OCI-M1 (cell line): ENCODE results near the gene MED12L.
"Not testable (repeated sequence)": the region's sequence is repeated elsewhere in the genome, so short reads cannot be mapped to it uniquely, and the experiment has no call there.

ENCODE experiments used
- DNase-seq: peaks from one replicate; lab custom pipeline; 2025; lab: John Stamatoyannopoulos, UW

The MED12L gene

GRCh38 chr3:151236736-151237135 is 151.3 kb downstream of the MED12L start:
- DNase-seq = no peak

DNA sequence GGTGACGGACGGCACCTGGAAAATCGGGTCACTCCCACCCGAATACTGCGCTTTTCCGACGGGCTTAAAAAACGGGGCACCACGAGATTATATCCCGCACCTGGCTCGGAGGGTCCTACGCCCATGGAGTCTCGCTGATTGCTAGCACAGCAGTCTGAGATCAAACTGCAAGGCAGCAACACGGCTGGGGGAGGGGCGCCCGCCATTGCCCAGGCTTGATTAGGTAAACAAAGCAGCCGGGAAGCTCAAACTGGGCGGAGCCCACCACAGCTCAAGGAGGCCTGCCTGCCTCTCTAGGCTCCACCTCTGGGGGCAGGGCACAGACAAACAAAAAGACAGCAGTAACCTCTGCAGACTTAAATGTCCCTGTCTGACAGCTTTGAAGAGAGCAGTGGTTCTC is 156.5 kb downstream of the MED12L start:
- not testable (repeated sequence) for DNase-seq

DNA sequence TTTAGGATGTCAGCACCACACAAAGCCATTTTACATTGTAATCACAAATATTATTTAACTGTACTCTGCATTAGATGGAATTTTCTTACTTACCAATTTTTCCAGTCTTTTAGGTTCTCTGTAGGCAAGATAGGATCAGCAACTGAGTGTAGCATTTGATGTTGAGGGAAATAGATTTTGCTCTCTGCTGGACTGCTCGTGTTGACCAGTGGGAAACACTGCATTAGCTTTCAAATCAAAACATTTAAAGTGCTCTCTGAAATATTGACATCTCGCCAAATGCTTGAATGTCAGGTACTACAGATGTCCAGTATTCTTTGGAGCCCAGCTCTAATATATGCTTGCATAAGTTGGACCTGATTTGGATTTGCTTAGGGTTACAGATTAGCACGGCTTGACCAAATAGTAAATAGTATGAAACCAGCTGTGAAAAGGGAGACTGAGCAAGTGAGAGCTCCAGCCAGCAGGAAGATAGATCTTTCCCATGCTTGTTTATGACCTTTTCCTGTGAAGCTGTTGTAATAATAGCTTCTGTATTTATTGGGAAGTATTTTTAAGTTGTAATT is 163.4 kb downstream of the MED12L start:
- no peak for DNase-seq

DNA sequence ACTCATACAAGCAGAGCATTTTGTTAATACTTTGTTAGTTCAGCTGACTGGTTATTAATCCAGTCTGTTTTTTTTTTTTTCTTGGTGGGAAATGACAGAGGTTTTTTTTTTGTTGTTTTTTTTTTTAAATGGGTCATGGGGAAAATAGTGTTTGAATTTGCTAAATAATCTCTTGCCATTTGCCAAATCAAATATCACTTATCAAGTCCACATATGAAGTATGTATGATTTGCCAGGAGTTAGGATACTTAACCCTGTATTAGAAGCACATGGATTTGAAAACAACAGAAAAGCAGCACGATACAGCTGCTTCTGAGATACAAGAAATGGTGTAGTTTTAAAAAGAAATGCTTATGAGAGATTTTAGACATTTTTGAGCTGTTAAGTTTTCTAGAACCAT is 171.3 kb downstream of the MED12L start:
- no peak for DNase-seq

DNA sequence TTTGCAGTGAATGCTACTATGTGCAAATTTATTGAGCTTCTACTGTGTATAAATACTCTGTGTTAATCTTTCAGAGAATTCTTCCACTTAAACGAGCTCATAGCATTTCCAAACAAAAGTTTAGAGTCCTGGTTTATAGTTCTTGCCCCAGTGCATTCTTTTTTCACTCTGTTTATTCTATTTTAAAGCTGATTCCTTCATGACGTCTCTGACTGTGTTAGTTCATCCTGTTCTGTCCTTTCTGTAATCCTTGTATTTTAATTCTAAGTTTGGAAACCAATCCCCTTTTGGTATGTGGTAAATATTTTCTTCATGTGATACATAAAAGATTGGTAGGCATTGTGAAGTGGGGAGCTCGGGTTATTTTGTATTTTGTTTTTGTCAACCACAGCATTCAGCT is 174.2 kb downstream of the MED12L start:
- DNase-seq = no peak

DNA sequence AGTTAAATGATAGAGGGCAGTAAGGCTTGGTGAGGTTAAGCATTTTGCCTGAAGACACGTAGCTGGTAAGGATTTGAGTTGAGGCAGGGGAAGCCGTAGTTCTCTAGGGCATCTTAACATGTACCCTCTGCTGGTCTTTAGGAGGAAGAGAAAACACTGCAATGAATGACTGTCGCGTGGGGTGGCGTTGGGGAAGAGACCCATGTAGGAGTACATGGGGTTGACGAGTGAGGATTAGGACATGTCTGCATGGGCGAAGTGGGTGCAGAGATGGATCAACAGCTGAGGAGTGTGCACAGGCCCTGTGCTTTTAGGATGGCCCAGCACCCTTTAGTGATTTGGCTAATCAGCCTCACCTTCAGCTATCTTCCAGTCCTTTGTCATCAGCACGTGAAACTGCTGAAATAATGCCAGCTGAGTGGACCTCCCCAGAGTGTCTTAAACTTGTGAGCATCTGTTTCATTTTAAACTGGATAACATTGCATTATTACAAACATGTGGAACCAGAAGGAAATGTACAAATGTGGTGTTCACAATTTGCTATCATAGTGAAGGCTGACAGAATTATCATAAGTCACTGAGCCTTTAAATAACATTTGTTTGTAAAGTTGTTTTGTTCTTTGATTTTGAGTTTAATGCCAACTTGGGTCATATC is 177.5 kb downstream of the MED12L start:
- DNase-seq = no peak

GRCh38 chr3:151264605-151265004 is 179.1 kb downstream of the MED12L start:
- DNase-seq = peak; percentile 33

DNA sequence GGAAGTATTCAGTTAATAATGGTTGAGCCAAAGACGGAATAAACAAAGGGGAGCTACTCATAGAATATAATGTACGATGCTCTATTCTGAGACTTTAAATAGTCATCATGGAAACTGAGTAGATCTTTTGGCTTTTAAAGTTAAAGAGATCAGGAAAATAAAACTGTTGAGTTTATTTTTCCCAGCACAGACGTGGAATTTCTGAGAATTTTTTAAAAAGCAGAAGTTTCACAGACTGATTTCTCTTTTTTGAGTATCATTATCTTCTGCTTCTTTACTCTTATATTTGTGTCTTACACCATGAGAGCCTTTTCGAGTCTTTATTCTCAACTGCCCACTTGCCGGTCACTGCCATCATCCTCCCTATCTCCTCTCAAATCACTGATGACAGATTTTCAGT is 179.7 kb downstream of the MED12L start:
- DNase-seq = peak; percentile 58

GRCh38 chr3:151265866-151266265 is 180.4 kb downstream of the MED12L start:
- DNase-seq = peak; percentile 30

- no peak for DNase-seq
These were observed 181.6 kb downstream of the MED12L start for GRCh38 chr3:151267066-151267465.

GRCh38 chr3:151268267-151269235 is 183.1 kb downstream of the MED12L start:
- DNase-seq = no peak

GRCh38 chr3:151269631-151270030 is 184.2 kb downstream of the MED12L start:
- DNase-seq = no peak

- peak; percentile 34 for DNase-seq
These were observed 189.6 kb downstream of the MED12L start for GRCh38 chr3:151275091-151275490.

DNA sequence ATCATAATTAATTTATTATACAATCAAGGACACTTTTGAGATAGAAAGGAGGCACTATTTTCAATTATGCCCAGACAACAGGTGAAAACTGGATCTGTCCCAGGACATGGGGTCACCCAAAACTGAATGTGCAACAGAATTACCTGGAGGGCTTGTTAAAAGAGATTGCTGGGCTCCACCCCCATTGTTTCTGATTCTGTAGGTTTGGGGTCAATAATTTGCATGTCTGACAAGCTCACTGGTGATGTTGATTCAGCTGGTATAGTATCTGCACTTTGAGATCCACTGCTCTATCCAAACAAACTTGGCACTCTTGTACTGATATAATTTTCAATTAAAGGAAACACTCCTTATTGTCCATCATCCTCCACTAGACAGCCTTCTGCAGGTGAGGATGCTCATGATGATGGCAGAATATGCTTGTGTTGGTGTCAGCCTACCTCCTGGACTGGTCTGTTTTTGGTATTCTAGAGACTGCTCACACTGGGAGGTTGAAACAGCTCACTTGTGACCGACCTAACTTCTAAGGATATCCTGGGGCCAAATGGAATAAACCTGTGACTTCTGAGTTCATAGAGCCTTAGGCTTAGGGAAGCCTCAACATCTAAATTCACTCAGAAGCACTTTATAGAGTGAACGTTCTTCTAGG is 190.7 kb downstream of the MED12L start:
- no peak for DNase-seq

GRCh38 chr3:151276687-151277042 is 191.2 kb downstream of the MED12L start:
- no peak for DNase-seq

DNA sequence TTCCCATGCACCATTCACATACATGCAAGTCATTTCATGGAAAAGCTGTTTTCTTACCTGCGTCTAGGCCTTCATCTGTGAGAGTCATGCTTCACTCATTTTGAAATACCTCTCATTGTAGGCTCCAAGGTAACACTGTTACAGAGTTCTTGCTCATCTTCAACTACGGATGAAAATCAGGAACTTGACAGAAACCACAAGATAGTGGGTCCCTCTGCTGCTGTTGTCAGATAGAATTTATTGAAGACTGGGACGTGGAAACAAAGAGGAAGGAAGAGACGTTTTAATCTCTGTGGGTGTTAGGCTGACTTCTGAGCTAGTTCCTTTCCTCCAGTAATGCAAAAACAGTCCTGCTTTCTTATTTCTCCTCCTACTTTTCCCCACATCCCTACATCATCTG is 192.8 kb downstream of the MED12L start, which contains the start of gene P2RY14:
Gene P2RY14, minus strand, starts transcription at position 313 of the 400 bp plus-strand sequence. CDS start 64,226 bp downstream, outside the sequence.
- DNase-seq = peak; percentile 77

DNA sequence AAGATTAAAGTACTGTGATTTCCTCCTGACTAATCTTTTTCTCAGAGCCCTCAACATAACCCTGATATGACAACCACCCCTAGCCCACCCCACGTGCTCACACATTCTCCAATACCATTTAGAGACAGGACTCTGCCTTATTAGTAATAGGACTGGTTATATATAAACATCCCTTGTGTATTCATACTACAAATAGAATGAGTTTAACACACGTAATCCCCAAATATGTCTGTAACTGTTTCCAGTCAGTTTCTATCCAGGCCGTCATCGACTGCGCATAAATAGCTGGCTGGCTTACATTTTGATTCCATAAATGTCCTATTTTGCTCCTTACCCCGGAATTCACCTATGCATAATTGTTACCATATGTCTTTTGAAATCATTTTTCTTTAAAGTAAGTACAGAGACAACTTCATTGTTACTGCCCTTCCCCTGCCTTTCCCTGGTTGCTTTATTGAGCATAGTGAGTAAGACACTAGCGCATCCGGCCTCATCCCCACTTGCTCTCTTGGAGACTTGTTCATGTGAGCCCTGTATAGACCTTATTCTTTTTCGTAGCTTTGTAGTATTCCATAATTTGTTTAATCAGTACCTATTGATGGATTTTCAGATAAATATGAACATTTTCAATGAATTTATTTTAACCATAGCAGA is 196.3 kb downstream of the MED12L start:
- no peak for DNase-seq

- peak; percentile 62 for DNase-seq
These were observed 197.5 kb downstream of the MED12L start for GRCh38 chr3:151282921-151283320.

DNA sequence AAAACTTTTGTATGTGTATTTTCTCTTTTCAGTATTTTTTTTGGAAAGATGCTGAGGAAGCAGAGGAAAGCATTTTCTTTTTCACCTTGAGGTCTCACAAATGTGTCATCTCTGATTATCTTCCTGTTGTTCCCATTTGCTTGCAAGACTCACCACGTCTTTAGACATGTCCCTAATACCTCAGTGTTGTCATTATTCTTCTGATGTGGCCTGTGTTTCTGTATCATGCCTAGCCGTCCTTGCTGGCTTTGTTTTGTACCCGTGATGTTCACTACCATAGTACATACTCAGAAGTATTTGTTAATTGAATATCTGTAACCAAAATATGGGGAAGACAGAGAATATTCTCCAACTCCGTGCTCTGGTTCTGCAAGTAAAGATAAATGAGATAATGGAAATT is 197.9 kb downstream of the MED12L start:
- DNase-seq = no peak

DNA sequence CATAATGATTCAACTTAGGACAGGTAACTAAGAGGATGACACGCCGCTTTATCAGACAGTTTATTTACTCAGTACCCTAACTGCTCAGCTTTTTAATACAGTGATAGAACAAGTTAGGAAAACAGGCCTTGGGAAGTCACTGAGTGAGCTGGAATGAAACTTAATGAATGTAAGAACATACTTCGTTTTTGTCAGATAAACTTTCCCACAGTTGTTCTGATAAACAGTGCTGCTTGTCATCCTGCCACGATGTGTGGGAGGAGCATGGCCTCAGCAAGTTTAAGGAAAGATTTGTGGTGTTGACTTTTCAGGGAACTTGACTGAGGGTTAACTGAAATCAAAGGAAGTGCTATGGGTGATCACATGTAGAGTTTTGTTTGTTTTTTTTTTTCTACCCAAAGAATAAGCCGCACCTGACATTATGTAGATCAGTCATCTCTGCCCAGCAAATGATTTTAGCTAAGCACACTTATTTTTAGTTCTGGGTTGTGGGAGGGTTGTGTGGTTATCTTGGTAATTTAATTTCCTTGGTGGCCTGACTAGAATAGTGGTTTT is 198.5 kb downstream of the MED12L start:
- peak; percentile 78 for DNase-seq

DNA sequence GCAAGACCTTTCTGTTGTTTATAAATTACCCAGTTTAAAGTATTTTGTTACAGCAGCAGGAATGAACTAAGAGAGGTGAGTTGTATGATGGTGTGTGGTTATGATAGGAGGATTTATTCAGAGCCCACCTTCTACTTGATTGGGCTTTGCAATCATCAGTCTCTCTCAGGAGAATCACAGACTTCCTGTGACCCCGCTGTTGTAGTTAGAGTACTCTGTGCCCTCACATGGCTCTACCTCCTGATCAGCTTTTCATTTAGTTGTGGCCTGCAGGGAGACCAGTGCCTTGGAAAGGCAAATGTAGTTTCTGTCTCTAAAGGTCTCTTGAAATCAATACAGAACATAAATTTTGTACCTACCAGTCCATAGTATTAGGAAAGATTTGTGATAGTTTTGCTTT is 200.5 kb downstream of the MED12L start:
- DNase-seq = no peak
